Fibroblast of the conjunctiva (primary cell): ENCODE results near the gene FETUB.

ENCODE experiments used
- DNase-seq: peaks from one replicate; pipeline ENCODE4 v3.0.0-alpha.2; 2010; ENCODE audit warnings: low read depth

Gene FETUB

GRCh38 chr3:186635532-186635931 is 4.7 kb upstream of the FETUB start:
- DNase-seq, result no peak

DNA sequence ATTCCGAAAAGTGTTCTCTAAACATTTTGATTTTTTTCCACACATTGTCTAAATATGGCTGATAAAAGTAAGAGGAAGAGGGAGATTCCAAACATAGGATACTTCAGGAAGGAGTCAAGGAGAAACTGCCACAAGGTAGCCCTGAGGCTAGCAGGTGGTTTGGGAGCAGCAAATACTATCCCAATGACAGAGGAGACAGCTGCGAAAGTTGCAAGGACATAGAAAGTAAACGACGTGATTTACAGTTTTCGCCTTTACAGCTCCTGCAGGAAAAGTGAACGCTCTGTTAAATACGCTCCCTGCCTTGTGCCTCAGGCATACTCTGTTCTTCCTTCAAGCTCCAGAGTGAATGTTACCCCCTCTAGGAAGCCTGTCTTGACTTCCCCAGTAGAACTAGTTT is 3.7 kb upstream of the FETUB start:
- no peak for DNase-seq

GRCh38 chr3:186637686-186638085 is 2.5 kb upstream of the FETUB start:
- DNase-seq, result no peak

GRCh38 chr3:186638259-186638658 is 1.9 kb upstream of the FETUB start:
- no peak for DNase-seq

DNA sequence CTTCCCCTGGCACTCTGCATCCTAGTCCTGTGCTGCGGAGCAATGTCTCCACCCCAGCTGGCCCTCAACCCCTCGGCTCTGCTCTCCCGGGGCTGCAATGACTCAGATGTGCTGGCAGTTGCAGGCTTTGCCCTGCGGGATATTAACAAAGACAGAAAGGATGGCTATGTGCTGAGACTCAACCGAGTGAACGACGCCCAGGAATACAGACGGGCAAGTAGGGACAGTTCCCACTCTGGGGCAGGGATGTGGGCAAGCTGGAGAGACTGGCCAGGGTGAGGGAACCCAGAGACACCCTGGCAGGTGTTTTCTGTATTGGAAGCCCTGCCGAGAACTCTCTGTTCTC is 247 bp downstream of the FETUB start:
- no peak for DNase-seq

DNA sequence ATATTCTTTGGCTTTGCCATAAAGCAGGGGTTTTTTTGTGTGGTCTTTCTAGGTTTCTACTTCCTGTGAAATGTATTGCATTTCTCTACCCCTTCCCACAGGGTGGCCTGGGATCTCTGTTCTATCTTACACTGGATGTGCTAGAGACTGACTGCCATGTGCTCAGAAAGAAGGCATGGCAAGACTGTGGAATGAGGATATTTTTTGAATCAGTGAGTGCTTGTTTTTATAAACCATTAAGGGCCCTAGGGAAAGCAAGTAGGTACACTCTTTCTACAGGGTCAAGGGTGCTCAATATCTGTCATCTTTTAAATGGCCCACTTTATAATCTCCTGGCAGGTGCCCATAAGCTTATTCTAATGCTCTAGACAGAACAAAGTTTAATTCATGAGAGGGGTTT is 730 bp downstream of the FETUB start:
- no peak for DNase-seq

DNA sequence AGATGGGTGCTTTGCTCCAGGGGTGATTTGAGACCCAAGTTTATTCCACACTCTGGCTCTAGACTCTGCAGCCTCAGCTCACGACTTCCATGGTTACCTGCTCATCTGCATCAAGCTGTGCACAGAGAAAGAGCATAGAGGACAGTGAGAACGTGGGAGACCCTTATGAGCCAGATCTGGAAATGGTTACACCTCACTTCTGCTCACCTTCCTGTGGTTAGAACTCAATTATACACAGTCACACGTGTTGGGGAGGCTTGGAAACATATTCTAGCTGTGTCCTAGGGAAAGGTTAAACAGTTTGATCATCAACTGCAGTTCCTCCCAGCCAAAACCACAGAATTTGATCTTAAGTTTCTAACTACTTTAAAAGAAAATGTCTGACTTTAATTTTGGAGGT is 1.8 kb downstream of the FETUB start:
- DNase-seq, result no peak

GRCh38 chr3:186643493-186643892 is 3.3 kb downstream of the FETUB start:
- no peak for DNase-seq

DNA sequence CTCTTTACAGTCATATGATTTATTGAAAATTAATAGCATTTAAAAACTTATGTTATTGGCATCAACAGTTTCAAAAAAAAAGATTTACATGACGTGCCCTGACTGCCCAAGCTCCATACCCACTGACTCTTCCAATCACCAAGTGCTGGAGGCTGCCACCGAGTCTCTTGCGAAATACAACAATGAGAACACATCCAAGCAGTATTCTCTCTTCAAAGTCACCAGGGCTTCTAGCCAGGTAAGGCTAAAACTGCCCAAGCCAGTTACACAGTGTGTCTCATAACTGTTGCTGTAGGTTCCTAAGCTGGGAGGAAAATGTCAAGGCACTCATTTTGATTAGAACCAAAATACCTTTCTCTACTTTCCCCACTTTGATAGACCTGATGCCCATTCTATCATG is 4.5 kb downstream of the FETUB start:
- no peak for DNase-seq

DNA sequence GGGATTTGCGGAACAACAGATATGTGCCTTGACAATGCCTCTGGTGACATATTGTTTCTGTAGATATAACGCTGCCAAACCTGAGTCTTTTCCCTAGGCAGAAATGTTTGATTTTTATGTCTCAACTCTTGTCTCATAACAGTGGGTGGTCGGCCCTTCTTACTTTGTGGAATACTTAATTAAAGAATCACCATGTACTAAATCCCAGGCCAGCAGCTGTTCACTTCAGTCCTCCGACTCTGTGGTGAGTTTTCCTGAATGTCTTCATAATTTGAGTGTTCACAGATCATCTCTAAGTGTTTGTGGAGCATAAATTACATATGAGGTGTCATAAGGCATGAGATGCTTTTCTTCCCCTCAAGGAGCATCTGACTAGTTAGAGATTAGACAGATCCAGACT is 5.9 kb downstream of the FETUB start:
- DNase-seq, result no peak

DNA sequence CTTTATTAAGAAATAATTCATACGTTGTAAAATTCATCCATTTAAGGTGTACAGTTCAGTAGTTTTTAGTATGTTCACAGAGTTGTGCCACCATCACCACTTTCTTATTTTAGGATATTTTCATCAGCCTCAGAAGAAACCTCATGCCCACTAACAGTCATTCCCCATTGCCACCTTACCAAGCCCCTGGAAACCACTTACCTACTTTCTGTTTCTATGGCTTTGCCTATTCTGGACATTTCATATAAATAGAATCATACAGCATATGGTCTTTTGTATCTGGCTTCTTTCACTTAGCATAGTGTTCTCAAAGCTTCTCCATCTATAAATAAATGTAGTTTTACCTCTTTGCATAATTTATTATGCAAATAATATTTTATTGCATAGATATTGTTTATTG is 6.6 kb downstream of the FETUB start:
- no peak for DNase-seq

DNA sequence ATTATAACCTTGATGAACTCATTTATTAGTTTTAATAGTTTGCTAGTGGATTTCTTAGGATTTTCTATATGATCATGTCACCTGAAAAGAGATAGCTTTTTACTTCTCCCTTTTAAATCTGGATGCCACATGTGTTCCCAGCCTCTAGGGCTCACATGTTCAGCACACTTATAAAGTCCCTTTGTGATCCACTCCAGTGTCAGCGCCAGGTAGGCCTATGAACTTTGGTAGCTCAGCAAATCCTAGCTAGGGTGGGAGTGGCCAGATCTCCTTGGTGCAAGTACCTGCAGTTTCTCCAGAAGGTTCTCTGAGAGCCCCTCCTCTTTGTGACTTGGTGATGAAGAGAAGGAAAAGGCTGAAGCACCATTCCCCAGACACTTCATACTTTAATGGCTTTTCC is 8.7 kb downstream of the FETUB start:
- DNase-seq, result no peak

- no peak for DNase-seq
Measured at GRCh38 chr3:186651678-186652215, 11.5 kb downstream of the FETUB start.

DNA sequence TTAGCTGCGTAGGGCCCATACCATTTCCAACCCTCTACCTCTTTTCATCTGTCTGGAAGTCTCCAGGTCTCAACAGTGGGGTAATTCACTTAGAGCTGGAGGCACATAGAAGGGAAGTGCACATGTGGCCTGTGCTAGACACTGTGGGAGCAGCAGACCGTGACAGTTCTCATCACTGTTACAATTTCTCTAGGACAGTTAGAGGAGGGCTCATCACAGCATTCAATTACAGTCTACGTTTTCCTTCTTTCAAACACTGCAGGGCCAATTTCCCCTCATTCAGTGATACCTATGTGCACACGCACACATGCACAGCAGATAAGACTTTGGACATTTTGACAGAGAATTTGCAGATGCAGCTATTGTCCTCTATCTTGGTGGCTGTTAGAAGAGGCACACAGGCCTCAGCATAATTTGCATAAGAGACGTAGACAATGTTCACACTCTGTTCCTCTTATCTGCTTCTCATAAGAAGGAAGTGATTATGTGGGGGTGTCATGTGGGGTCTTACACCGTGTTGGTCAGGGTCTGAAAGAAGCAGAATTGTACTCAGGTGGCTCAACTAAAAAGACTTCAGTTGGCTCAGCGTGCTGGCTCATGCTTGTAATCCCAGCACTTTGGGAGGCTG is 13.0 kb downstream of the FETUB start:
- no peak for DNase-seq

- DNase-seq, result no peak
Measured at GRCh38 chr3:186653984-186654383, 13.8 kb downstream of the FETUB start.

- no peak for DNase-seq
Measured at GRCh38 chr3:186663361-186664118, 23.3 kb downstream of the FETUB start.

DNA sequence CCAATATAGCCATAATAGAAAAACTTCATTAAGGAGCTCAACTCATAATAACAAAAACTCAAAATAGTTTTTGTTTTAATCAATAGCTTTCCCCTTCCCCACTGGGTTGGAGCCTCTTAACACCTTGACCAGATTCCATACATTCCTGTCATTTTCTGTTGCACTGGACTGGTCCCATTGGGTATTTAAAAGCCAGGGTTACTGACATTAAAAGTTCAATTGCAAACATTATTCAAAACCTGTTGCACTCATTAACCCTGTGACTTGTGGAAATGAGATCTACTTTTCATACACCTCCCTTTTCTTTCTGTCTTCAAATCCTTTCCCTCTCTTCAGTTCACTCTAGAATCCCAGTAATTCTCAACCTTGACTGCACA is 23.9 kb downstream of the FETUB start:
- no peak for DNase-seq

DNA sequence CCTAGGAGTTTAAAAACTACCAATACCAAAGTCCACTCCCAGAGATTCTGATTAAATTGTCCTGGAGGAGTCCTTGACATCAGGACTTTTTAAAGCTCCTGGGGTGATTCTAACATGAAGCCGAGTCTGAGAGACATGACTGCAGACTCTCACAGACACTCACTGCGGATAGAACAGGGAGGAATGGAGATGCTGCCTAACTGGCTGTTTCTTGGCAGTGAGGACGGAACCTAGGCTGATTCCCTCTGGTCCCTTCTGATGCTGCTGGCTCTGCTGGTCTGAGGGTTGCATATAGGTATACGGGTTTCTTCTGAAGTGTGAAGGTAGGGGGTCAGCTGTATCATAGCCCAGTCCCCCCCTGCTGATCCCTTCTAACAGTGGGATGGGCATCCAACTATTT is 24.3 kb downstream of the FETUB start:
- no peak for DNase-seq

GRCh38 chr3:186665625-186666188 is 25.5 kb downstream of the FETUB start, which contains the start of gene HRG:
Gene HRG (plus strand): TSS chr3:186666014. CDS start chr3:186666032, 18 bp downstream.
- no peak for DNase-seq

GRCh38 chr3:186668426-186668825 is 28.2 kb downstream of the FETUB start:
- DNase-seq, result no peak

DNA sequence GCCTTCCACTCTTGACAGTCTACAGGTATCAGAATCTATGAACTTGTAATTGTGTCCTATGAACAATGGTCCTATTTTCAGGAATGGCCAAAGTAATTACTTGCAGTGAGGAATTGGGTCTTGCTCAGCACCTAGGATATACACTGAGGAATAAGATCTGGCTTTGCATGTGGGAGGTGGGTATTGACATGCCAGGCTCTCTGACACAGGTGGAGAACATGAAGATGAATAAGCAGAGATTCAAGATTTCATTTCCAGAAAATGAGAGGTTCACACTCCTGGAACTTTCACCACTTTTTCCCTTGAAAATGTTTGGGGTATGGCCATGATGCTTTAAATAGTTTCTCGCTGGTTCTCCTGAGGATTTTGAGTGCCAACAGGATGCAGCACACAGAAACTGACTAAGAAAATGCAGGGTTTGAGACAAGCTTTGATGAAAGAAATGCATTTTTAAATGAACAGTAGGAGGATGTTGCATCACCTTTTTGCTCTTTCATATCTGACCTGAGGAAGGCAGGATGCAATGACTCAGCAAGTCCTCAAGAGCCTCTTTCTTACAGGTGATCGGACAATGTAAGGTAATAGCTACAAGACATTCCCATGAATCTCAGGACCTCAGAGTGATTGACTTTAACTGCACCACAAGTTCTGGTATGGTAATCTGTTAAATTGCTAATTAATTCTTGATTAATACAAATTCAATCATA is 29.3 kb downstream of the FETUB start:
- DNase-seq, result no peak

DNA sequence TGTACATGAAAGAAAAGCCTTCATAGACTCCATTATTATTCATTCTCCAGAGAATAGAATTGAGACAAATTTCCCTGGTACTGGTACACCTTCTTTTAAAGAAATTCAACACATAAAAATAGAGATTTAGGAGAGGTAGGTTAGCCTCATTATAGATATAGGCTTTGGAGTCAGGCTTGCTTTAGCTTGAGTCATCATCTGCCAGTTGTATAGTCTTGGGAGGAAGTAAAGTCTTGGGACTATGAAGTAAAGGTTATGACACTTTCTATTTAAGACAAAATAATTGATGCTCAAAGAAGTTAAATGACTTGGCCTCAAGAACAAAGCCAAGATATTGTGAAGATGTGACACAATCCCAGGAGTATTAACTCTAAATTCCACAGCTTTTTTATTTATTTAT is 30.0 kb downstream of the FETUB start:
- no peak for DNase-seq

DNA sequence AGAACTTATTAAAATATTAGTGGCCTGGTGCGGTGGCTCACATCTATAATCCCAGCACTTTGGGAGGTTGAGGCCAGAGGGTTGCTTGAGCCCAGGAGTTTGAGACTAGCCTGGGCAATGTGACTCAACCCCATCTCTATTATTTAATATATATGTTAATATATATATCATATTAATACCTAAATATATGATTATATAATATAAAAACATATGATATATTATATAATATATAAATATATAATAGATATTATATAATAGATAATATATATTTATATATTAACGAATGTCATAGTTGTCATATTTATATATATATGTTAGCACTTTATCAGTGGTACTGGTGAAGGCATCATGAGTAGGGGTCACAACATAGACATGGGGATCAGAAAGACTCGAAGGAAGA is 30.9 kb downstream of the FETUB start:
- DNase-seq, result no peak
